Right cardiac atrium (tissue), 5 donors: ENCODE results near the gene CACNG4. TPM values are rescaled to one million over a fixed set of nuclear protein-coding genes. Genes with fewer than 3 reads are reported as not detected.
"Not testable (repeated sequence)": the region's sequence is repeated elsewhere in the genome, so short reads cannot be mapped to it uniquely, and the experiment has no call there.

Experiments
- ATAC-seq, 2 donors: fragments of 200-7000 bp; cut with Tn5 transposase; one replicate each; pipeline versions ENCODE4 v1.8.0 to v1.9.1; 2020; ENCODE audit warnings: moderate library complexity in 2 of 2, mild to moderate bottlenecking in 1 of 2
- DNase-seq, 3 donors: peaks; one replicate each; pipeline ENCODE4 v3.0.0-alpha.2; 2020
- H3K27ac ChIP-seq: one replicate; pipeline ENCODE4 v1.5.1; 2013; ENCODE audit warnings: mild to moderate bottlenecking, low read length, control low read depth, moderate library complexity
- H3K27me3 ChIP-seq: one replicate; pipeline ENCODE4 v1.6.1; 2013; ENCODE audit not compliant: control insufficient read depth, insufficient read depth
- H3K4me1 ChIP-seq: one replicate; pipeline ENCODE4 v1.6.1; 2013; ENCODE audit warnings: low read length; ENCODE audit not compliant: control insufficient read depth, insufficient read depth
- H3K4me3 ChIP-seq: one replicate; pipeline ENCODE4 v1.5.1; 2013; ENCODE audit warnings: low read length, control low read depth
- H3K9me3 ChIP-seq: one replicate; pipeline ENCODE4 v1.6.1; 2013; ENCODE audit warnings: low read length; ENCODE audit not compliant: control insufficient read depth
- WGBS: extraction: QIAGEN DNeasy Blood & Tissue Kit; methylation state at CpG from one replicate; pipeline ENCODE4 v1.1.7; 2013; 5-methylcytosine and 5-hydroxymethylcytosine counted together
- intact Hi-C, 4 donors: fragments of 100-400 bp; cut with DNase I; formaldehyde crosslinking; loops; one replicate each; pipeline versions ENCODE4 v1.11.0 to v1.14.0; 2022 to 2023
- polyA plus RNA-seq: library from polyadenylated mRNA; stranded (reverse); fragments of 200-250 nt; gene quantifications from one replicate; pipeline ENCODE4 v1.2.3, GENCODE V29; 2013
- total RNA-seq, 4 donors: library from RNA; stranded (reverse); fragmentation: NEBNext Ultra II Directional; extraction: Animal tissue kit (Norgen Biotek cat#: 25700); gene quantifications; one replicate each; pipeline ENCODE4 v1.2.1, GENCODE V29; 2021
- donor health status: healthy with polysubstance abuse.
- donor health status: DM: no; HTN: yes; CAD: no.
- donor health status: DM: no; HTN: no; CAD: no.
- donor health status: DM: no; HTN: yes; CAD: no; lungs with severe emphysema.
- donor health status: DM: yes; HTN: yes; CAD: no.

Gene CACNG4
- total and polyA plus RNA-seq, 5 donors: 0.09 to 0.16 (median 0.14) TPM; not detected in 2

GRCh38 chr17:67030641-67031040, 66.1 kb downstream of the CACNG4 start:
- WGBS: 90% methylated on average over 21 of the region's 21 CpGs
- intact Hi-C loops: no loop called here
- DNase-seq (no peak), ATAC-seq (no peak)
- Histone ChIP-seq H3K4me1 (no peaks in the 10 kb centered on the region), H3K27ac (no peak overlapping the region), H3K9me3 (no peaks in the 10 kb centered on the region), H3K27me3 (no peaks in the 10 kb centered on the region), H3K4me3 (no peak overlapping the region)

- no peaks in the 10 kb centered on the region for H3K9me3 ChIP-seq
- no peaks in the 10 kb centered on the region for H3K4me1 ChIP-seq
- ATAC-seq (no peak), DNase-seq (no peak)
- no peak overlapping the region for H3K27ac ChIP-seq
- intact Hi-C loops: no loop called here
- WGBS: 92% methylated on average over 14 of the region's 14 CpGs
- H3K27me3 ChIP-seq: no peaks in the 10 kb centered on the region
- no peak overlapping the region for H3K4me3 ChIP-seq
Measured at GRCh38 chr17:67032382-67032781, 67.9 kb downstream of the CACNG4 start.

- intact Hi-C loops: no loop called here
- H3K9me3 ChIP-seq: no peaks in the 10 kb centered on the region
- no peak overlapping the region for H3K27ac ChIP-seq
- H3K4me3 ChIP-seq: no peak overlapping the region
- H3K4me1 ChIP-seq: no peaks in the 10 kb centered on the region
- no peaks in the 10 kb centered on the region for H3K27me3 ChIP-seq
- ATAC-seq (no peak), DNase-seq (no peak)
- 93% methylated on average over 13 of the region's 13 CpGs for WGBS
Measured at GRCh38 chr17:67032985-67033384, 68.5 kb downstream of the CACNG4 start.

GRCh38 chr17:67033613-67034012, 69.1 kb downstream of the CACNG4 start:
- DNase-seq (no peak), ATAC-seq (no peak)
- Histone ChIP-seq H3K4me3 (no peak overlapping the region), H3K4me1 (no peaks in the 10 kb centered on the region), H3K9me3 (no peaks in the 10 kb centered on the region), H3K27ac (no peak overlapping the region), H3K27me3 (no peaks in the 10 kb centered on the region)
- WGBS: 92% methylated on average over 9 of the region's 9 CpGs
- intact Hi-C loops: no loop called here

GRCh38 chr17:67035131-67036083, 70.9 kb downstream of the CACNG4 start:
- H3K9me3 ChIP-seq: no peaks in the 10 kb centered on the region
- 86% methylated on average over 11 of the region's 11 CpGs for WGBS
- H3K4me1 ChIP-seq: no peaks in the 10 kb centered on the region
- H3K27me3 ChIP-seq: no peaks in the 10 kb centered on the region
- no peak overlapping the region for H3K27ac ChIP-seq
- intact Hi-C loops: no loop called here
- no peak overlapping the region for H3K4me3 ChIP-seq
- no peak for ATAC-seq
- DNase-seq: no peak

- H3K4me1 ChIP-seq: no peaks in the 10 kb centered on the region
- WGBS: 44% methylated on average over 5 of the region's 5 CpGs
- ATAC-seq: no peak
- intact Hi-C loops: no loop called here
- H3K27ac ChIP-seq: no peak overlapping the region
- no peak for DNase-seq
- no peaks in the 10 kb centered on the region for H3K9me3 ChIP-seq
- no peak overlapping the region for H3K4me3 ChIP-seq
- no peaks in the 10 kb centered on the region for H3K27me3 ChIP-seq
Measured at GRCh38 chr17:67038861-67039365, 74.4 kb downstream of the CACNG4 start.

- WGBS: 78% methylated on average over 6 of the region's 6 CpGs
- H3K27me3 ChIP-seq: no peaks in the 10 kb centered on the region
- intact Hi-C loops: no loop called here
- DNase-seq (no peak), ATAC-seq (no peak)
- no peak overlapping the region for H3K4me3 ChIP-seq
- H3K9me3 ChIP-seq: no peaks in the 10 kb centered on the region
- no peaks in the 10 kb centered on the region for H3K4me1 ChIP-seq
- H3K27ac ChIP-seq: no peak overlapping the region
Measured at GRCh38 chr17:67040652-67041051, 76.1 kb downstream of the CACNG4 start.

- DNase-seq, ATAC-seq: not testable (repeated sequence)
Measured at GRCh38 chr17:67041119-67041518, 76.6 kb downstream of the CACNG4 start.

GRCh38 chr17:67041531-67041930, 77.0 kb downstream of the CACNG4 start:
- ATAC-seq (no peak), DNase-seq (no peak)
- Histone ChIP-seq H3K27me3 (no peaks in the 10 kb centered on the region), H3K4me1 (no peaks in the 10 kb centered on the region), H3K27ac (no peak overlapping the region), H3K9me3 (no peaks in the 10 kb centered on the region), H3K4me3 (no peak overlapping the region)
- WGBS: 78% methylated on average over 7 of the region's 7 CpGs
- intact Hi-C loops: no loop called here

More at GRCh38 chr17:67041119-67041518, 76.6 kb downstream of the CACNG4 start:
- H3K4me3 ChIP-seq, H3K27me3 ChIP-seq, H3K4me1 ChIP-seq, intact Hi-C loops, H3K9me3 ChIP-seq, H3K27ac ChIP-seq: not testable (repeated sequence)
- 94% methylated on average over 5 of the region's 5 CpGs for WGBS

- WGBS: 59% methylated on average over 11 of the region's 11 CpGs
- intact Hi-C loops: no loop called here
- ATAC-seq: no peak
- no peak overlapping the region for H3K4me3 ChIP-seq
- H3K4me1 ChIP-seq: no peaks in the 10 kb centered on the region
- H3K9me3 ChIP-seq: no peaks in the 10 kb centered on the region
- no peak for DNase-seq
- no peak overlapping the region for H3K27ac ChIP-seq
- no peaks in the 10 kb centered on the region for H3K27me3 ChIP-seq
Measured at GRCh38 chr17:67041941-67042899, 77.7 kb downstream of the CACNG4 start.

- no peak for DNase-seq
Measured at GRCh38 chr17:67043283-67043682, 78.8 kb downstream of the CACNG4 start.

More at GRCh38 chr17:67043283-67043682, 78.8 kb downstream of the CACNG4 start:
- H3K4me3 ChIP-seq: no peak overlapping the region
- no peaks in the 10 kb centered on the region for H3K27me3 ChIP-seq
- no peaks in the 10 kb centered on the region for H3K4me1 ChIP-seq
- 77% methylated on average over 12 of the region's 12 CpGs for WGBS
- H3K9me3 ChIP-seq: no peaks in the 10 kb centered on the region
- no peak overlapping the region for H3K27ac ChIP-seq
- intact Hi-C loops: no loop called here
- no peak for ATAC-seq
